Cortex of kidney (tissue), 1 donor: ENCODE measurements around the gene ACTN1.
A peak's percentile ranks its signal among the peaks of the same experiment; 100 is the strongest.
"Not testable (repeated sequence)": the region's sequence is repeated elsewhere in the genome, so short reads cannot be mapped to it uniquely, and the experiment has no call there.

Experiments used
- DNase-seq: peaks from one replicate; lab custom pipeline; 2025; lab: John Stamatoyannopoulos, UW

The ACTN1 gene

GRCh38 chr14:68979021-68979721 is at the start of gene ACTN1:
Gene ACTN1, minus strand, starts transcription at chr14:68979302. Its CDS starts 246 bp downstream, at chr14:68979056.
- peak; percentile 51 for DNase-seq

- DNase-seq: no peak
Measured at GRCh38 chr14:69027242-69027913, 48.3 kb upstream of the ACTN1 start.

- DNase-seq: no peak
Measured at GRCh38 chr14:69023035-69023434, 43.9 kb upstream of the ACTN1 start.

- not testable (repeated sequence) for DNase-seq
Measured at GRCh38 chr14:69022093-69022492, 43.0 kb upstream of the ACTN1 start.

- no peak for DNase-seq
Measured at GRCh38 chr14:69017706-69018105, 38.6 kb upstream of the ACTN1 start.

GRCh38 chr14:69014829-69015259 is 35.7 kb upstream of the ACTN1 start:
- no peak for DNase-seq

- no peak for DNase-seq
Measured at GRCh38 chr14:69013943-69014782, 35.1 kb upstream of the ACTN1 start.

GRCh38 chr14:69012256-69012953 is 33.3 kb upstream of the ACTN1 start:
- no peak for DNase-seq

GRCh38 chr14:69010648-69011047 is 31.5 kb upstream of the ACTN1 start:
- DNase-seq: no peak

- no peak for DNase-seq
Measured at GRCh38 chr14:69008421-69008884, 29.4 kb upstream of the ACTN1 start.

GRCh38 chr14:69006346-69006745 is 27.2 kb upstream of the ACTN1 start:
- DNase-seq: no peak

- DNase-seq: no peak
Measured at GRCh38 chr14:69005432-69006148, 26.5 kb upstream of the ACTN1 start.

- DNase-seq: no peak
Measured at GRCh38 chr14:69004731-69005431, 25.8 kb upstream of the ACTN1 start.

- DNase-seq: no peak
Measured at GRCh38 chr14:69003626-69004025, 24.5 kb upstream of the ACTN1 start.

GRCh38 chr14:69002069-69002468 is 23.0 kb upstream of the ACTN1 start:
- no peak for DNase-seq

GRCh38 chr14:69001375-69001774 is 22.3 kb upstream of the ACTN1 start:
- no peak for DNase-seq

GRCh38 chr14:68998062-68998461 is 19.0 kb upstream of the ACTN1 start:
- DNase-seq: no peak

- DNase-seq: no peak
Measured at GRCh38 chr14:68995731-68996130, 16.6 kb upstream of the ACTN1 start.

- no peak for DNase-seq
Measured at GRCh38 chr14:68994056-68994455, 15.0 kb upstream of the ACTN1 start.

GRCh38 chr14:68987653-68988036 is 8.5 kb upstream of the ACTN1 start:
- no peak for DNase-seq
